MCF 10A (cell line): ENCODE measurements around the gene CROCC. TPM values are rescaled to one million over a fixed set of nuclear protein-coding genes. Genes with fewer than 3 reads are reported as not detected.
"Not testable (repeated sequence)": the region's sequence is repeated elsewhere in the genome, so short reads cannot be mapped to it uniquely, and the experiment has no call there.

ENCODE experiments used
- BruUV-seq: library from RNA; stranded (reverse); fragments of 400-500 nt; replicated peaks from 2 replicates; lab custom pipeline; 2021; lab: Mats Ljungman, UMichigan
- CTCF ChIA-PET: fragments of 300-600 bp; sonication (Branson Sonifier 250); formaldehyde crosslinking; extraction: SDS; loops from one replicate; lab custom pipeline; 2021; ENCODE audit warnings: antibody characterized with exemption, inconsistent platforms; lab: Yijun Ruan, JAX
- POLR2A ChIA-PET: fragments of 300-600, 350-650 bp; sonication (Branson Sonifier 250); formaldehyde crosslinking; extraction: SDS; loops from one replicate; lab custom pipeline; 2020; ENCODE audit warnings: antibody characterized with exemption, inconsistent platforms; lab: Yijun Ruan, JAX
- DNase-seq: peaks from one replicate; pipeline ENCODE4 v3.0.0-alpha.2; 2018; ENCODE audit not compliant: unreplicated experiment
- H3K27ac Mint-ChIP-seq: one replicate; pipeline ENCODE4 v1.8.0; 2022; ENCODE audit warnings: mild to moderate bottlenecking, low read depth, mixed read lengths; ENCODE audit not compliant: unreplicated experiment
- H3K27me3 Mint-ChIP-seq: one replicate; pipeline ENCODE4 v1.8.0; 2022; ENCODE audit warnings: mixed read lengths; ENCODE audit not compliant: insufficient read depth, unreplicated experiment
- H3K36me3 Mint-ChIP-seq: one replicate; pipeline ENCODE4 v1.8.0; 2022; ENCODE audit warnings: mild to moderate bottlenecking, moderate library complexity, mixed read lengths; ENCODE audit not compliant: insufficient read depth, unreplicated experiment
- H3K4me1 Mint-ChIP-seq: one replicate; pipeline ENCODE4 v1.8.0; 2022; ENCODE audit warnings: mixed read lengths; ENCODE audit not compliant: insufficient read depth, unreplicated experiment
- H3K4me3 Mint-ChIP-seq: one replicate; pipeline ENCODE4 v1.8.0; 2022; ENCODE audit warnings: mild to moderate bottlenecking, moderate library complexity, mixed read lengths; ENCODE audit not compliant: unreplicated experiment
- H3K9me3 Mint-ChIP-seq: one replicate; pipeline ENCODE4 v1.8.0; 2022; ENCODE audit warnings: mixed read lengths; ENCODE audit not compliant: unreplicated experiment
- intact Hi-C: fragments of 100-400 bp; cut with micrococcal nuclease; formaldehyde crosslinking; loops from 2 replicates; pipeline ENCODE4 v1.14.1; 2022
- total RNA-seq: library from RNA; stranded (reverse); gene quantifications from 2 replicates; pipeline ENCODE4 v1.2.3, GENCODE V29; 2022
- TF ChIP-seq, protein P1 (sequence below): fragments of 200-600 bp; IDR thresholded peaks from one replicate; pipeline ENCODE4 v1.8.0; 2022; ENCODE audit warnings: antibody characterized with exemption, mild to moderate bottlenecking; ENCODE audit not compliant: unreplicated experiment

Gene CROCC
- total RNA-seq, 1 experiment from 2014 or later = 9.6 TPM

DNA sequence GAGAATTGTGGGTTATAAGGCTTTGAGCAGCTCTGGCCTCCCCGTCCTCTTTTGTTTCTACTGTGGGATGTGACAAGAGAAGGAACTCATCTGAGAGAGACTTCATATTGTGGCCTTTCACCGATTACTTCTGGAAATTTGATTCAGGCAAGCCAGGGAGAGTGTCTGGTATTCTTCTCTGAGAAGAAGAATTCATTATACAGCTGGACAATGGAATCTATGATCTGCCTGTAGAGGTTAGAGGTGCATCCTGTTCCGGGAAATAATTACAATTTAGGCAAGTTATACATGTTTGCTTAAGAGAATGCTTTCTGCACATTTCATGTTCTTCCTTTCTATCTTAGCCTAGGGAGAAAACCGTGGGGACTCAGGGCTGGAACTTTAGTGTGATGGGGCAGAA, 38.7 kb upstream of the CROCC start:
- H3K36me3 Mint-ChIP-seq = no peaks in the 10 kb centered on the region
- ChIA-PET CTCF (no interaction called here), POLR2A (no interaction called here)
- no peak overlapping the region for H3K27ac Mint-ChIP-seq
- DNase-seq = no peak
- H3K9me3 Mint-ChIP-seq = no peaks in the 10 kb centered on the region
- no peaks in the 10 kb centered on the region for H3K4me1 Mint-ChIP-seq
- intact Hi-C loops = no loop called here
- H3K27me3 Mint-ChIP-seq = peaks cover 63% of the 10 kb centered on the region
- BruUV-seq = no TSS peak
- TF ChIP-seq, protein P1, sequence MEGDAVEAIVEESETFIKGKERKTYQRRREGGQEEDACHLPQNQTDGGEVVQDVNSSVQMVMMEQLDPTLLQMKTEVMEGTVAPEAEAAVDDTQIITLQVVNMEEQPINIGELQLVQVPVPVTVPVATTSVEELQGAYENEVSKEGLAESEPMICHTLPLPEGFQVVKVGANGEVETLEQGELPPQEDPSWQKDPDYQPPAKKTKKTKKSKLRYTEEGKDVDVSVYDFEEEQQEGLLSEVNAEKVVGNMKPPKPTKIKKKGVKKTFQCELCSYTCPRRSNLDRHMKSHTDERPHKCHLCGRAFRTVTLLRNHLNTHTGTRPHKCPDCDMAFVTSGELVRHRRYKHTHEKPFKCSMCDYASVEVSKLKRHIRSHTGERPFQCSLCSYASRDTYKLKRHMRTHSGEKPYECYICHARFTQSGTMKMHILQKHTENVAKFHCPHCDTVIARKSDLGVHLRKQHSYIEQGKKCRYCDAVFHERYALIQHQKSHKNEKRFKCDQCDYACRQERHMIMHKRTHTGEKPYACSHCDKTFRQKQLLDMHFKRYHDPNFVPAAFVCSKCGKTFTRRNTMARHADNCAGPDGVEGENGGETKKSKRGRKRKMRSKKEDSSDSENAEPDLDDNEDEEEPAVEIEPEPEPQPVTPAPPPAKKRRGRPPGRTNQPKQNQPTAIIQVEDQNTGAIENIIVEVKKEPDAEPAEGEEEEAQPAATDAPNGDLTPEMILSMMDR = no peak
- H3K4me3 Mint-ChIP-seq = no peak overlapping the region

DNA sequence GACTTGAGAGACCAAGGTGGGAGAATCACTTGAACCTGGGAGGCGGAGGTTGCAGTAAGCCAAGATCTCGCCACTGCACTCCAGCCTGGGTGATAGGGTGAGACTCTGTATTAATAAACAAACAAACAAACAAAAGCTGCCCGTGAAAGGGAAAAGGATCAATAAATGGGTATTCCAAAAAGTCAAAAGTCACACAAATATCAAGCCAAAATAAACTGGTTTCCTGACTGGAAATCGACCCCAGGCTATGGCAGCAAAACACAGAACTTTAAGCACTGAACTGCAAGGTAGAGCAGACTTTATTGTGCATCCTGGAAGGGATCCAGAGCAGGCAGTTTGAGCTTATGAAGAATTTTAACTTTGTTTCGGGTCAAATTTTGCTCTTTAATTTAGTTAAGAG, 37.2 kb upstream of the CROCC start:
- H3K27ac Mint-ChIP-seq, H3K9me3 Mint-ChIP-seq, intact Hi-C loops, H3K36me3 Mint-ChIP-seq, DNase-seq, BruUV-seq, CTCF ChIA-PET, POLR2A ChIA-PET, H3K4me3 Mint-ChIP-seq, H3K4me1 Mint-ChIP-seq: not testable (repeated sequence)
- H3K27me3 Mint-ChIP-seq = peaks cover 57% of the 10 kb centered on the region

DNA sequence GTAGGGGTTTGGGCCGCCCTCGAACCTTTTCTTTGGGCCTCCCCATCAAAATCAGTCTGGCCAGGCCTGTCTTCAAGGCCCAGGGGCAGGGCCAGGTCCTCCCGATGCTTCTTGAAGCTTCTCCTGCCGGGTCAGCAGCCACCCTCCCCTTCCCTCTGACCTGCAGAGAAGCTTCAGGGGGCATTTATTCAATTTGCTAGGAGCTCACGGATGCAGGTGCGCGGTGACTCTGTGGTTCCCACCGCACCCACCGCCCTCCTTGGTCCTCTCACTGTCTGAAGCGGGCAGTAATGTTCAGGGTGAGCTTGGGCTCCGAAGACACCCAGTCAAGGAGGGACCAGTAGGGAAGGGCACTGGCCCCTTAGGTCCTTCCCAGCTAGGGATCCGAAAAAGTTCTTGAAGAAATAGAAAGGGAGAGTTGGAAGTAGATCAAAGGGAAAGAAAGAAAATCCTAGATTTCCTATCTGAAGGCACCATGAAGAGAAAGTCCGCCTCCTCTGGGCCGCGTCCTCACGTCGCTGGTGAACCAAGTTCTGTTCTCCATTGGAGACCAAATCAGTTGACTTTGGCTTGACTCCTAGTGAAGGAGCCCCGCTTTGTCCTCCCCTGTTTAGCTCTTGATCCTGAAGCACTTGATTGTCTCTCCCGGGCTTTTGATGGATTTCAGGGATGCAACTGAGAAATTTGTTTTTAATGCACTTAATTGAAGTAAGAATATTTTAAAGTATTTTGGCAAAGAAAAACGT, 34.7 kb upstream of the CROCC start:
- POLR2A ChIA-PET = no interaction called here

DNA sequence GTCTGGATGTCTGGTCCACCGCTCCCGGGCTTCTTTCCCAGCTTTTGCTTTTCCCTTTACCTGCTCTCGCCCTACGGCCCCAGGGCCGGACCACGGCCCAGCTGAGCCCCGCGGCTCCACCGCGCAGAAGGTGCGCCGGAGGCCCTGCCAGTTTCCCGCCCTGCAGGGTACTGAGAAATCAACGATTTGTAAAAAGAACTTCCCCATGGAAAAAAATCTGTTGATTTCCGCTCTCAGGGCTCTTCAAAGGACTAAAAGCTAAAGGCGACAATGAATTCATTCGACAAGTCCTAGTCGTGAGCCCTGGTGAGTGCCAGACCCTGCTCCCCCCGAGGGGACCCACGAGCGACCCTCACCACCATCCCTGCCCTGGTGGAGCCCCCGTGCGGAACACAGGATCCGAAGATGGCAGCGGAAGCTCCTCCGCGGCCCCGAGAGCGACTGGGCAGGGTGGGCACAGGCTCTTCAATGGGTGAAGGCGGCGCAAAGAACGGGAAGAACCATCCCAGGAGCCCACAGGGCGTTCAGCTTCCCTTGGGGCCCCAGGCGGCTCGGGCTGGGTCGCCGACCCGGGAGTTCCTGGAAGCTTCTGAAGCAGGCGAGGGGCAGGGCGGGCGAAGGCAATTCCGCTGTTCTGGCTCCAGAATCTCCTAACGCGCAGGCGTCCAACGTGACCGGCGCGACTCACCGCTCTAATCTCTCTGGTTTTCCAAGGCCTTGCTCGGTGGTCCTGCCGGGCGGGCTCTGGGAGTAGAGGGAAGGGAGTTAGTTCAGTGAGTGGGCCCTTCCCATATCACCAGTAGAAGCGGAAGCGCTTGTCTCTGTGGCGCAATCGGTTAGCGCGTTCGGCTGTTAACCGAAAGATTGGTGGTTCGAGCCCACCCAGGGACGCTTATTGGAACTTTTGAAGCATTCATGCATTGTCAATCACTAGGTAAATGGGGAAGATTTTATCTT, 32.6 kb upstream of the CROCC start:
- no peak overlapping the region for H3K27ac Mint-ChIP-seq
- no peaks in the 10 kb centered on the region for H3K36me3 Mint-ChIP-seq
- intact Hi-C loops = no loop called here
- TF ChIP-seq, protein P1 = no peak
- no peak overlapping the region for H3K4me3 Mint-ChIP-seq
- CTCF ChIA-PET = interaction anchor here (0.8 kb wide), 1 partner anchor 15 kb away, joined by 3 read pairs; no protein-coding TSS in a partner anchor
- peaks cover 16% of the 10 kb centered on the region for H3K27me3 Mint-ChIP-seq
- no peaks in the 10 kb centered on the region for H3K9me3 Mint-ChIP-seq
- POLR2A ChIA-PET = no interaction called here
- H3K4me1 Mint-ChIP-seq = no peaks in the 10 kb centered on the region
- no peak for DNase-seq
- no TSS peak for BruUV-seq

More for the DNA sequence above, 34.7 kb upstream of the CROCC start:
- Mint-ChIP-seq H3K27ac (no peak overlapping the region), H3K9me3 (no peaks in the 10 kb centered on the region), H3K36me3 (no peaks in the 10 kb centered on the region), H3K4me3 (no peak overlapping the region), H3K27me3 (peaks cover 37% of the 10 kb centered on the region), H3K4me1 (no peaks in the 10 kb centered on the region)
- TF ChIP-seq, protein P1 = no peak
- intact Hi-C loops = no loop called here
- DNase-seq = no peak
- CTCF ChIA-PET = interaction anchor here (0.7 to 1.5 kb wide), 3 partner anchors 19 to 606 kb away, joined by 3 to 4 read pairs (median 4); no protein-coding TSS in a partner anchor
- no TSS peak for BruUV-seq

DNA sequence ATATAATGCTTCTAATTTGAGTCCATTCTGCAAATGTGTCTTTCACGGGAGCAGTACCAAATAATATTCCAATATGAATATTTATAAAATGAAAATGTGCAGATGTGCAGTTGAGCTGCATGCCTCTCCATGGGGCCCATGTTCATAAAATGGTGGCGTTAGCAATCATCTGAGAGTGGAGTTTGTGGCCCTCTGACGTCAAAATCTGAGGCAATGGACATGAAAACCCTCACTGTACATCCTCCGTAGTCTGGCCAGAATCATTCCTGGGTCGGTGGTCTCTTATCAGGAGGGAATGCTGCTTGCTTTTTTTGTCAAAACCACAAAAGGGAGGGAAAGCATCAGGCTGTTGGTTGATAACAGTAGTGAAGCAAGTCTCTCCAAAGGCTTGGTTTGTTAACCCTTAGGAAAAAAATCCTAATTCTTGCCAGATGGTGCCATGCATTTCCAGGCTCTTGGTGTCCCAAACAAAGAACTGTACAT, 31.2 kb upstream of the CROCC start:
- BruUV-seq, intact Hi-C loops, H3K36me3 Mint-ChIP-seq, H3K27ac Mint-ChIP-seq, CTCF ChIA-PET, DNase-seq, H3K9me3 Mint-ChIP-seq, H3K4me1 Mint-ChIP-seq, H3K4me3 Mint-ChIP-seq, H3K27me3 Mint-ChIP-seq: not testable (repeated sequence)
- POLR2A ChIA-PET = interaction anchor here (0.9 kb wide), 1 partner anchor 14 kb away, joined by 3 read pairs; no protein-coding TSS in a partner anchor

DNA sequence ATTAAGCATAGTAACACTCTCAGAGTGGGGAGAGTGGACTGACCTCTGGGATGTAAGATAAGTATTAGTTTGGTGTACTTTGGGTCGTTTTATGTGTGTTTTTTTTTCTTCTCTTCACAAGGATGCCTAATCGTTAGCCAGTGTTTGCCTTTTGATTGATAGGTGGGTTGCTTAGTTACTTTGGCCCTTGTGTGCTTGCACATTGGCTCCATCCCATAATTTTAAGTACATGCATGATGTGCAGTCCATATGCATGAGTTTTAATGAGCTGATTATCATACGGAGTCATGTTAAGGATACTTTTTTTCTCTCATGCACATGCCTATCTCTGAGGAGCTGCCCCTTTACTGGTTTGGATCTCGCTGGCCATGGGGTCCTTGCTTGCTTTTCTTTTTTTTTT, 30.7 kb upstream of the CROCC start:
- H3K4me3 Mint-ChIP-seq, DNase-seq, POLR2A ChIA-PET, BruUV-seq, H3K9me3 Mint-ChIP-seq, CTCF ChIA-PET, H3K27ac Mint-ChIP-seq, H3K27me3 Mint-ChIP-seq, H3K36me3 Mint-ChIP-seq, H3K4me1 Mint-ChIP-seq, intact Hi-C loops: not testable (repeated sequence)
